Hematopoietic multipotent progenitor cell (in vitro differentiated cells): Measurements from ENCODE around the gene PLXNA4. TPM values are rescaled to one million over a fixed set of nuclear protein-coding genes. Genes with fewer than 3 reads are reported as not detected.

Experiments used
- DNase-seq, 3 donors: peaks; one replicate each; pipeline ENCODE4 v3.0.0-alpha.2; 2011 to 2015; ENCODE audit warnings: low read depth in 2 of 3, low spot score in 2 of 3
- total RNA-seq: library from RNA; depleted of rRNA; stranded (reverse); fragments of >200 nt; gene quantifications from one replicate; pipeline ENCODE4 v1.2.3, GENCODE V29; 2012

The PLXNA4 gene
- total RNA-seq, 1 donor: 0.27 TPM

DNA sequence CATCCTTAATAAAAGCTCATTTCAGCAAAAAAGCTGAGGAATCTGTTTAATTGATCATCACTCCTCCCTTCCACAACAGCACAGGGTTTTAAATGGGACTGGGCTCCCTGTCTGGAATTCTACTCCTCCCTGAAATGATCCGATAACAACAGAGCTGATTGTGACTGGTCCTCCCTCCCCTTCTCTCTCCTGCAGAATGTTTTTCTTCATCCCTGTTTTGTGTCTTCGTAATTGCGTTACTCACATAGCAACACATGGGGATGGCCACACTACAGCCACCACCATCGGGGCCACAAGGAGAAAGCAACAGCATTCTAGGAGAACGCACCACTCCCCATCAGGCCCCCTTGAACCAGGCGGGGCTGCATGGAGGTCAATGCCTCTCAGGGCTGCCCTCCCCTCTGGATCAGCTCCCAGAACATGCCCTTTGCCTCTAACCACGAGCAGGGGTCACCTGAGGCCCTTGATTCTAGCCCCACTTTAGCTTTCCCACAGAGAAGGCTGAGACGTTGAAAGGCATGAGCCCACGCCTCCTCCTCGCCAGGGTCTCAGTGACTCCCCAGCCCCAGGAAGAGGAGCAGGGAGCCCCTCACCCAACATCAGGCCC lies 152.6 kb downstream of the PLXNA4 start:
- no peak for DNase-seq

DNA sequence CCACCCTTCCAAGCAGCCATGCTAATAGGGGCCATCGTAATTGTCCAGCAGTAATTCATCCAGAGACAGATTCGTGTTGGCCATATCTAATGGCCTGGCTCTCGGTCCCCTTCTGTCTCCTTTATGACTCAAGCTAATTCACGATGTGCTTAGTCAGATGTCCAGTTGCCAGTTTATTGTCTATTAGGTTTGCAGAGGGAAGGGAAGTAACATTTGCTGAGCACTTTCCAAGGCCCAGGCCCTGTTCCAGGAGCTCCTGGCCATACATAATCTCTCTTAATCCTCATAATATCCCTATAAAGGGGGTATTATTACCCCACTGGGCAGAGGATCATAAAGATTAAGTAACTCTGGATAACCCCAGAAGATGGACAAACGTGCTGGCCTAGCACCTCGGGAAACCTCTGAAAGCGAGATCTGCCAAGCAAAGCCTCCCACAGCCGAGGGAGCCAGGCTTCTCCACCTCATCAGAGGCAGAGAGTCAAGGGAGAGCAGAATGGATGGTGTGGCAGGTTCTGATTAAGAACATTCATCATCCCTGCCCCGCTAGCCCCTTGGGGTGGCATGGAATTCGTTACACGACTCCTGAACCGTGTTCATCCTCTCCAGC lies 153.7 kb downstream of the PLXNA4 start:
- DNase-seq: no peak

DNA sequence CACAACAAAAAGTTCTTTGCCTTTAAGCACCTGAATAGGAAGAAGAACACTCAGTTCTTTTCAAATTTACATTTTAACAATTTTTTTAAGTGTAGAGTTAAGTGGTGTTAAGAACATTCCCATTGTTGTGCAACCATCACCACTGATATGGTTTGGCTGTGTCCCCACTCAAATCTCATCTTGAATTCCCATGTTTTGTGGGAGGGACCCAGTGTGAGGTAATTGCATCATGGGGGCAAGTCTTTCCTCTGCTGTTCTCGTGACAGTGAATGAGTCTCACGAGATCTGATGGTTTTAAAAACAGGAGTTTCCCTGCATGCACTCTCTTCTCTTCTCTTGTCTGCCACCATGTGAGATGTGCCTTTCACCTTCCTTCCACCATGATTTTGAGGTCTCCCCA lies 155.7 kb downstream of the PLXNA4 start:
- DNase-seq: no peak

DNA sequence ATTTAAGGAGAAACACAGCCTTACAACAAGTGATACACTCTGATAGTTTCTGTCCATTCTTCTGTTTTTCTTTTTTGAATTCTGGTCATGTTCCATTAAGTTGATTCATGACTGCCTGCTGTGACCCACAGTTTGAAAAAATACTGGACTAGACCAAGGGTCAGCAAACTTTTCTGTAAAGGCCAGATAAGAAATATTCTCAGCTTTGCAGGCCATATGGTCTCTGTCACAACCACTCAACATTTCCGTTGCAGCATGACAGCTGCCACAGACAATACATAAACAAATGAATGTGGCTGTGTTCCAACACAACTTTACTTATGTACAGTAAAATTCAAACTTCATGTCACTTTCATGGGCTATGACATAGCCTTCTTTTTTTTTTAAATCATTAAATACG lies 156.7 kb downstream of the PLXNA4 start:
- DNase-seq: no peak

DNA sequence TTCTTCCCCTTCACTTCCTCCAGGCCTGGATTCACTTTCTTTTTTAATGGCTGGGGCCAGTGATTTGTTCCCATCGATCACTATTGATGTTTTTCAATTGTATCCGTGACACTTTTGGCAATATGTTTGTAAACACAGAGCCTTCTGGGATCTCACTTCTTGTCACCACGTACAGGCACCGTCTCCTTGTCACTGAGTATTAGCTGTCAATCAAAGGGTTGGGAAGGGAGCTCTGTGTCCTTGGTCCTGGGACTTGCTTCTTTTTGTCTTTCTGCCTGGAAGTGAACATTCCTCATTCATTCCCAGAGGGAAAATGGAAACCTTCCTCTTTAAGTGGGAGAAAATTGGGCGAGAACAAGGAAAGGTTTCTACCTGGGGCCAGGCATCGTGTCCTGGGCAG lies 157.4 kb downstream of the PLXNA4 start:
- no peak for DNase-seq

DNA sequence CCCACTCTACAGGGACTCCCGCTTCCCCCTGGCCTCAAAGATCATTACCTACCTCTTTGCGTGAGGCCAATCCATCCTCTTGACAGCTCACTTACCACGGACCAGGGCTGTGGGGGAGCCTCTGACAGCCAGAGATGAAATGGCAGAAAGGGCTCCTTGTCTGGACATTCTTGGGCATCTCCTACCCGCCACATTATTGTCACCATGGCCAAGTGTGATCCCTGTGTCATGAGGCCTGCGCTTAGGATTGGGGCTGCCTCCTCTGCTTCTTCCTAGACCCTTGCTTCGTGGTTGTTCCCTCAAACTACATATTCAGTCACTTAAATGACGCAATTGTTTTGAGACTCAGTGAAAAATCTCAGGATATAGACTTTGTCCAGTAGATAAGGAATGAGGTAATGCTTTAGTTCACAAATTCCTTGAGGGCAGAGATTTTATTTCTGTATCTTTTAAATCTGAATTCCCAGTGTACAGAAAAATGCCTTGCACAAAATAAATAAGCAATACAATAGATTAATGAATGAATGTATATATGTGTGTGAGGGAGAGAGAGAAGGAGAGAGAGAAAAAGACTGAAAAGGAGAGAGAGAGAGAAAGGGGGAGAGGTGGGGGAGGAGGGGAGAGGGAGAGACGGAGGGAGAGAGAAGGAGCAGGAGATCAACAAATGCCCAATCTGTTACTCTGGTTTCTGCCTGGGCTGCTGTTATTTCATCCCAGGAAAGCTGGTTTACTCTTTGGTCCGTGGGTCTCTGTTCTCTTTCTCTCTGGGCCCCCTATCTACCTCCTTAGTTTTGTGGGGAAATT lies 159.0 kb downstream of the PLXNA4 start:
- DNase-seq: no peak

DNA sequence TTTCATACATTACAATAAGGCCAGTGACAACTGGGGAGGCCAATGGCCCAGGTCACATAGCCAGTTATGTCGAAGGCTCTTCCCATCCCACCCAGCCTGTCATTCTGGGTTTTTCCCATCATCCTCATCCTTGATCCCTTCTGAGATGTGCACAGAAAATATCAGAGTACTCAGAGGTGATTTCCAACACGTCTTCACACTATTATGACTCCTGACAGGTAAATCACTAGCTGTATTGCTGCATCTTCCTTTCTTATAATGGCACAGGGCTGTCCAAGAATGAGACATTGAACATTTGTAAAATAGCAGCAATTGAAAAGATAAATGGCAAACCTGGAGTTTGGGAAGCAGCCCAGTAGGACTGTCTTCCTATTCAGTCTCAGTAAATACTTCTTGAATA lies 159.9 kb downstream of the PLXNA4 start:
- no peak for DNase-seq

DNA sequence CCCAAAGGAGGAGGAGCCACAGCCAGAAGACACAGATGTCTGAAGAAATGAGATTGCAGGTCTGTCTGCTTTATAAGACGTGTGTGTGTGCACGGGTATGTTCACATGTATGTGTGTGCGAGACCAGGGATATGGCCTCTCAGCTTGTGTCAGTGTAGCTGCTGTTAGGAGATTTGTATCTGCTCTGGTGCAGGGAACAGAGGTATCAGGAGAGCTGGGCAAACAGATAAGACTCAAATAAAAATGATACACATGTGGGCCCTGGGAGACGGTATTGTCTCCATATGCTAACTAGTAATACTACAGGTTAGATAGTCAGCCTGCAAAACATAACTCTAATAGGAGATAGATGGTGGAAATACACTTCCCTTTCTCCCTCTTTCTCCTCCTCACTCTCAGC lies 161.0 kb downstream of the PLXNA4 start:
- DNase-seq: no peak

DNA sequence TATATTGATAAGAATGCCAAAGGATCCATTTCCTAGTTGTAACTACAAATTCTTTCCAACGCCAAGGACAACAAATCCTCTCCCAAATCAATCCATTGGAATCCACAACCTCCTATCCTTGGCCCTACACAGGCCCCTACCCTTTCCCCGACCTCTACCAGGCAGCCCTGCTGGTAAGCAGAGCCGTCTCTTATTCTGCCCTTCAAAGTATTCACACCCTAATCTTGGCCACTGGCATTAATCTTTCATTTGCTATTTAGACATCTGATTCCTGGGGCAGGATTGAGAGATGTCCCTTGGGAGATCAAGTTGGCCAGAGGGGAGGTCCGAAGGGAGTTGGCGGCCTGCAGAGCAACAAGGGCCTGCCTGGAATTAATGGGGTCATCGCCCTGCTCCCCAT lies 161.4 kb downstream of the PLXNA4 start:
- no peak for DNase-seq

DNA sequence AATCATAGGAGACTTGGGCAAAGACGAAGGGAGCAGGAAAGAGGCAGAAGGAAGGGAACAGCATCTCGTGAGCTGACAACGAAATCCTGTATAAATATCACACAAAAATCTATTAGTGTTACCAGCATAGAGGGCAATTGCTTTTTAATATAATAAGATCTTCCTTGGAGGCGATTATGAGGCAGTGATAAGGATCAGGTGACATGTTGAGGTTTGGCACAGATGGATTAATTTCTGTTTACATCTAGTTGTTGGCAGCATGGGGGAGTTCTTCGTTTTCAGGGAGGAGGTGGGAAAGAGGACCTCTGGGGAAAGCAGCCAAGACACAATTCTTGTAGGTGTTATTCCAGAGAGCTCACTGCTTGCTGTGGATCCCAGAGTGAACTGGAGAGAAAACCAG lies 163.8 kb downstream of the PLXNA4 start:
- no peak for DNase-seq

DNA sequence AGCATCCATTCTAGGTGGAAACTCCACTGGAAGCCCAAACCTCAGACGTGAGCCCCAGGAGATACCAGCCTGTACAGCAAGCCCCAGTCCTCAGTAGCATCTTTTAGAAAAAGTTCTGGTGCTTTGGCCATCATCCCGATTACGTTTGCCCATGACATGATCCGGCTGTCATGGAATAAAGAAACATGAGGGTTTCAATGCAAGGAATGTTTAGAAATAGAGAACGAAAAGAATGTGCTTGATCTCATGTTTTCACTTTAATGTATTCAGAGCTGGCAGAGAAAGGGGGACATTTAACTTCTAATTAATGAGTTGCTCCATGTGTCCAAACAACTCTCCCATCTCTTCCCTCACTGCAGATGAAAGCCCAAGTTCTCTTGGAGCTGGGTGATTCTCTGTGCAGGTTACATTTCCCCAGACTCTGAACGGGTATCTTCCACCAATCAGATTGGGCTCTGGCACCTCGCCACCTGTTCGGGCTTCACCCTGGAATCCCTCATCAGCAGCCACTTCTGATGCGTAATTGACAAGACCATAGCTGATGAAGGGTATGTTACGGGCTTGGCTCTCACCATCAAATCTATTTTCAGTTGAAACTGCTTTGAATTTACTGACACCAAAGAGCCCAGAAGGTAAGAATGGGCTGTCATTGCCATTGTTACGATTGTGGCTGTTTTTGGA lies 165.3 kb downstream of the PLXNA4 start:
- DNase-seq: no peak

DNA sequence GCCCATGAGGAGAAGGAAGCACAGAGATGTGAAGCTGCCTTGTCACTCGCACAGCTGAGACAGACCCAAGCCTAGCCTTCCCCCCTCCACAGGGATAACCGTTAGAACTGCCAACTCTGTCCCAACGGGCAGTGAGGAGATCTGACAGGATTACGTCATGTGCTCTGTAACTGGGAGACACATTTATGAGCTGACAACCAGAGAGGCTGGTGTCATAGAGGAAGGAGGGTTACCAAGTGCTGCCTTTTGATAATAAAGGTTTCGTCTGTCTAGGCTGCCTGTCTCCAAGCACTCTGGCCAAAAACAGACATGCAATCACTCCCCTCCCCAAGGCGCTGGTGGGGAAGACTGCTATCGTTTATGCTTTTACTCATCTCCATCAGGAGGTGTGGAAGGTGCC lies 165.9 kb downstream of the PLXNA4 start:
- DNase-seq: peak in 1 of 3 donors; percentile 54

DNA sequence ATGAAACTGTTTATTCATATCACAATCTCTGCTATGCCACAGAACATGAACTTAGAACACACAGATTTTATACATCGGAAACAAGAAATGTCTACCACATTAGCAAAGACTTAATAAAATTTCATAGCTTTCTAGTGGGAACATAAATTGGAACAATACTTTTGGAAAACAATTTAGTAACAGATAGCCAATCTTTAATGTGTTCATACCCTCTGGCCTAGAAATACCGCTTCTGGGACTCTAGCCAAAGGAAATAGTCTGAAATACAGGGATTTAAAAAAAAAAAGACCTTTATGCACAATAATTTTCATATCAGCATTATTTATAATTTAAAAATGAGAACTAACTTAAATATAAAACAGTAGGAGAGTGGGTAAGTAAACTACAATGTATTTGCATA lies 168.5 kb downstream of the PLXNA4 start:
- DNase-seq: no peak

DNA sequence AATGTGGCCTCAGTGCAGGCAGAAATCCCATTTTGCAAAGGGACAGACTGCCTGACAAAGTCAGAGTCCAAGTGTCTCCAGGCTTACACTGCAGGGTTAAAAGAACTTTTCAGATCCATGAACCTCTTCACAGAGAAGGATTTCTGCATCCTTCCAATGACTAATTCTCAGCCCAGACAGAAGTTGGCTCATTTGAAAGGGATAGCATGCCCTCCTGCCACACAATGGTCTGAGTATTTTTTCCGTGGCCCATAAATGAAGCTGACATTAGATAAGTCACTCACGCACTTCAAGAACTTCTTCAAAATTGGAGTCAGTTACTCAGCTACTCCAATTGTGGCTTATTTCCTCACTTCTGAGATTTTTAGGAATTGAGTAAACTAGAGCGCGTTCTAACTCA lies 170.2 kb downstream of the PLXNA4 start:
- DNase-seq: no peak

DNA sequence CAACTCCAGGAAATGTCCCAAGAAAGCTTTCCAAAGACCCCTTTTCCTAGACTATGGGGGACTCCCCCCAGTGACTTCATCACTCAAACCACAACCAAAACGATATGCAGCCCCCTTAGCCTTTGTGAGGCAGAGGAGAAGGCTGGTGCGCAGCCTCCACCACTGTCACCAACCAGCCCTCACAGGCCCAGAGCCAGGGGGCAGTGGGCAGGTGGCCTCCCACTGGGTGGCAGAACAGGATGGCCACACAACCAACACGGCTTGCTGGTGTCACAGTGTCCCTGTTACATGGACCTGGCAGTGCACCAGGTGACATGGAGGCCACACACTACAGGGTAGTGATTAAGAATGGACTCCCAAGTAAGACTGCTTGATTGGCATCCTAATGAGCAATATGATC lies 172.0 kb downstream of the PLXNA4 start:
- DNase-seq: no peak

DNA sequence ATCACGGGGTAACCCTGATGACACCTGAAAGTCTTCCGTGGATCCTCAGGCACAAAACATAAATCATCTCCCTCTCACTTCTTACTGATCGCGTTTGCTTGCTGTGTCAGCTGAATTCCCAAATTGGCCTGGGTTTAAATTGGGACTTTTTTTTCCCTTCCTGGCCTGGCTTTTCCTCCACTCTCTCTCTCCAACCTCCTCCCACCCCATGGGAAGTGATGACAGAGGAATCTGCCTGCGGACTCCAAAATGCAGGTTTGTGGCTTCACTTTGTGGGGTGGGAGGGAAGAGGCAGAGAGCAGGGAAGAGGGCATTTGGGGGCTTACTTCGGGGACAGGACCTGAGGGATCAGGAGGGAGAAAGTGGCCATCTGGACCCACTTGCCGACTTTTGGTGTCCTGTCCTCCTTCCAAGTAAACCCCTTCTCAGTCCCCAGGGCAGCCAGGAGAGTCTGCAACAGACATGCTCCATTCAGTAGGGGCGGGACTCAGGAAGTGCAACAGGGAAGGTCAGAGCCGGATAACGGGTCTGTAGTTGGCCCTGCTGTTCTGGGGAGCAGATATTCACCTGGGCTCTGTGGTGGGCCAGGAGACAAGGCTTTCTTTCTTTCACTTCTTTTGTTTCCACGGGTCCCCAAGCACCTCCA lies 172.7 kb downstream of the PLXNA4 start:
- DNase-seq: no peak

DNA sequence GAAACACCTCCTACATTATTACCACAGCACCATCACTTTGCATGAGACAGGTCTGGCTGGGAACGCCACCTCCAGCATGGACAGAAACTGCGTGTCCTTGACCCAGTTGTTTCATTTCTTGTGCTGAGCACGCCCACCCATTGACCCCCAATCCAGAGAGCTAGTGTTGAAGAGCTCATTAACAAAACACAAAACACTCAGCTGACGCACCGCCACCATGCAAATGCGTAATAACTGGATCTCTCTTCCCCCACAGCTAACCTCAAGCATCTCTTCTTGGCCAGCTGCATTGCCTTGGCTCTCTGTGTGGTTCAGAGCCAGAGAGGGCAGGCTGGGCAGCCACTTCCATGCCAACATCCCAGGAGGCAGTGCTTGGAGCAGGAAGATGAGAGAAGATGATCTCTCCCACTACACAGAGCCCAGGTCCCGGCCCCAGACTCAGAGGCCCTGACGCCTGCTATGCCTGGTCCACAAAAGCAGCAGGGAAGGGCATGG lies 173.5 kb downstream of the PLXNA4 start:
- no peak for DNase-seq

DNA sequence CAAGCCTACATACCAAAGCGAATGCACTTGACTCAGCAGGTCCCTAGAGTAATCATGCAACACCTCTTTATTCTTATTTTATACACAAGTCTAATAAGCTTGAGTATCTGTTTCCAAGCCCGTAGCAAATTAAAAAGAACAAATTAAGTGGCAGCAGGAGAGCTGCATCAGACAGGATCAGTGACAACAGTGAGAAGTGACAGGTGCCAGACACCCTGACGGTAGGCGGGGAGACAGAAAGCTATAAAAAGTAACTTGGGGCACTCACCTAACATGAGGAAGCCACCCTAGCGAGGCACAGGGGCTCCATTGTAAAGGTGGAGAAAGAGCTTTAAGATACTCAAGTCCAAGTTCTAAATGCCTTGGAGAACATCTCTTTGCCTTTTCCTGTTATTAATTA lies 174.2 kb downstream of the PLXNA4 start:
- no peak for DNase-seq

DNA sequence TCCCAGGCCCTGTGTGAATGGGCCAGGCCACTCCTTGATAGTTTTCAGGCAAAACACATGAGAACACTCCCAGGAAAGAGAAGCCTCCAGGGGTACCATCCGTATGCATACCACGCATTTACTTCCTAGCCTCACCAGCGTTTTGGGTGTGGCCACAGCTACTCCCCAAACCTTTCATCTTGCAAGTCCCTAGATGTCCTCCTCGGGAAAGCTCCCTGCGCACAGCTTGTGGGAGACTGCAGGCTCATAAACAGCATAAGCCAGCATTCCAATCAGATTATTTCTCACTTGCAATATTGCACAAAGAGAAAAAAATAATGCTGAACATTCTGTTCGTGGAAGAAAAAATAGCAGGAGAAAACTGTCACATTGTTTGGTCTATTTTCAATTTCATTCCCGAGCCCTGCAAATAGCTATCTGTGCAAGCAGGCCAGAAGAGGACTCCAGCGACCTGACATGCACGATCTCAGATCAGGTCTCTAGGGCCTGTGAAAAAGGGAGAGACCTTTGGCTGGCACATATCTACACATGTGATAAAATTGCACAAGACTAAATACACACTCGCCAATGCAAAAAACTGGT lies 175.6 kb downstream of the PLXNA4 start:
- no peak for DNase-seq

DNA sequence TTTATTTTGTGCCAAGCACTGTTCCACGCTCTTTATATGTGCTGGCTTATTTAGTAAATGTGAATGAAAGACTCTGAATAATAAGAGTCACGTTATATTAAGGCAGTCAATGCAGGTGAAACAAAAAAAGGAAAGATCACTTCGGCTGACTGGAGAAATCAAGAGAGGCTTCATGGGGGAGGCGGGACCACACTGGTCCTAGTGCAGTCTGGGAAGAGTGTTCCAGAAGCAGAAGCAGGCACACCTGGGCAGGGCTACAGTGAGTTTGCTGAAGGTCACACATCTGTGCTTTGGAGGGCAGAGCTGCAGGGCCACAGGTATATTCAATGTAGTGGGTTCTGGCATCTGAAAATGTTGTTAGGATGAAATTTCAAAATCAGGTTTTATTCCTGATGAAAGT lies 176.9 kb downstream of the PLXNA4 start:
- DNase-seq: no peak
